Neural crest cell (in vitro differentiated cells): Measurements from ENCODE around the gene SH2D7. TPM values are rescaled to one million over a fixed set of nuclear protein-coding genes. Genes with fewer than 3 reads are reported as not detected.
A peak's percentile ranks its signal among the peaks of the same experiment; 100 is the strongest.

Experiments used
- DNase-seq: peaks from one replicate; pipeline ENCODE4 v3.0.0; 2021; ENCODE audit warnings: low read depth, mixed read lengths, low spot score
- H3K27ac Mint-ChIP-seq: one replicate; pipeline ENCODE4 v1.8.0; 2021; ENCODE audit warnings: mild to moderate bottlenecking, mixed read lengths; ENCODE audit not compliant: unreplicated experiment
- H3K27me3 Mint-ChIP-seq: 2 replicates; pipeline ENCODE4 v1.8.0; 2021; ENCODE audit warnings: low read depth, mild to moderate bottlenecking, mixed read lengths
- H3K36me3 Mint-ChIP-seq: 2 replicates; pipeline ENCODE4 v1.8.0; 2021; ENCODE audit warnings: low read depth, mild to moderate bottlenecking, mixed read lengths
- H3K4me1 Mint-ChIP-seq: 2 replicates; pipeline ENCODE4 v1.8.0; 2021; ENCODE audit warnings: mixed read lengths
- H3K4me3 Mint-ChIP-seq: one replicate; pipeline ENCODE4 v1.8.0; 2021; ENCODE audit warnings: mild to moderate bottlenecking, mixed read lengths
- H3K9me3 Mint-ChIP-seq: 2 replicates; pipeline ENCODE4 v1.8.0; 2021; ENCODE audit warnings: mixed read lengths
- CTCF ChIP-seq: fragments of 200-600 bp; sonication (generic); conservative IDR thresholded peaks from 2 replicates; pipeline ENCODE4 v1.5.0; 2021; ENCODE audit warnings: antibody characterized with exemption, mild to moderate bottlenecking
- long read RNA-seq: library from polyadenylated mRNA; unstranded; transcript quantifications from one replicate; pipeline ENCODE4 v2.0.0, GENCODE V29; 2020
- total RNA-seq: library from RNA; stranded (reverse); gene quantifications from 2 replicates; pipeline ENCODE4 v1.2.1, GENCODE V29; 2021

Gene SH2D7
- total RNA-seq = not detected in 2 replicates
- long read RNA-seq = 0 reads

- Mint-ChIP-seq H3K27me3 (peaks cover 2% of the 10 kb centered on the region), H3K36me3 (no peaks in the 10 kb centered on the region), H3K9me3 (no peaks in the 10 kb centered on the region), H3K4me3 (no peak within 1 kb of the TSS), H3K4me1 (peaks cover 4% of the 10 kb centered on the region), H3K27ac (peak within 1 kb of the TSS; percentile 0)
- no peak for DNase-seq
- TF ChIP-seq CTCF = no peak
Observed at GRCh38 chr15:78092261-78093041, at the start of gene SH2D7. TSS of gene SH2D7 (plus strand) at chr15:78092561. CDS start at chr15:78092585, 24 bp downstream.

- Mint-ChIP-seq H3K27ac (no peak overlapping the region), H3K4me3 (no peak overlapping the region), H3K27me3 (no peaks in the 10 kb centered on the region), H3K36me3 (no peaks in the 10 kb centered on the region), H3K4me1 (peaks cover 2% of the 10 kb centered on the region), H3K9me3 (no peaks in the 10 kb centered on the region)
- no peak for TF ChIP-seq CTCF
- no peak for DNase-seq
Observed at GRCh38 chr15:78044407-78045155, 47.8 kb upstream of the SH2D7 start.

- Mint-ChIP-seq H3K9me3 (no peaks in the 10 kb centered on the region), H3K36me3 (no peaks in the 10 kb centered on the region), H3K4me3 (no peak overlapping the region), H3K4me1 (peaks cover 8% of the 10 kb centered on the region), H3K27ac (no peak overlapping the region), H3K27me3 (no peaks in the 10 kb centered on the region)
- no peak for DNase-seq
- TF ChIP-seq CTCF = no peak
Observed at GRCh38 chr15:78045189-78045588, 47.2 kb upstream of the SH2D7 start.

GRCh38 chr15:78046796-78047341 is 45.5 kb upstream of the SH2D7 start:
- Mint-ChIP-seq H3K36me3 (no peaks in the 10 kb centered on the region), H3K27me3 (no peaks in the 10 kb centered on the region), H3K9me3 (no peaks in the 10 kb centered on the region), H3K27ac (no peak overlapping the region), H3K4me1 (peaks cover 16% of the 10 kb centered on the region), H3K4me3 (no peak overlapping the region)
- no peak for DNase-seq
- TF ChIP-seq CTCF = no peak

- peaks cover 16% of the 10 kb centered on the region for H3K4me1 Mint-ChIP-seq
- TF ChIP-seq CTCF = no peak
- no peaks in the 10 kb centered on the region for H3K27me3 Mint-ChIP-seq
- H3K27ac Mint-ChIP-seq = no peak overlapping the region
- no peak for DNase-seq
- no peak overlapping the region for H3K4me3 Mint-ChIP-seq
- no peaks in the 10 kb centered on the region for H3K36me3 Mint-ChIP-seq
- no peaks in the 10 kb centered on the region for H3K9me3 Mint-ChIP-seq
Observed at GRCh38 chr15:78047761-78048627, 44.4 kb upstream of the SH2D7 start.
